HepG2 (cell line): ENCODE measurements around the gene STOM. TPM values are rescaled to one million over a fixed set of nuclear protein-coding genes. Genes with fewer than 3 reads are reported as not detected.

ENCODE experiments used
- GPBP1L1 ChIP-seq: sonication (generic); formaldehyde crosslinking; IDR thresholded peaks from 2 replicates; pipeline ENCODE4 v1.5.0; 2020; ENCODE audit warnings: mild to moderate bottlenecking, missing genetic modification reagents
- MLXIP ChIP-seq: sonication (generic); formaldehyde crosslinking; IDR thresholded peaks from 2 replicates; pipeline ENCODE4 v1.9.0; 2021; ENCODE audit warnings: missing genetic modification reagents, borderline replicate concordance
- NR0B2 ChIP-seq: sonication (generic); formaldehyde crosslinking; IDR thresholded peaks from 2 replicates; pipeline ENCODE4 v1.4.0; 2020; ENCODE audit warnings: mild to moderate bottlenecking, missing genetic modification reagents
- PTBP1 ChIP-seq: fragments of 200-400 bp; formaldehyde crosslinking; IDR thresholded peaks from 2 replicates; pipeline ENCODE4 v1.6.1; 2018; ENCODE audit warnings: low read length, low read depth; ENCODE audit not compliant: poor library complexity, severe bottlenecking
- REXO4 ChIP-seq: sonication (generic); formaldehyde crosslinking; IDR thresholded peaks from 2 replicates; pipeline ENCODE4 v1.8.0; 2022; ENCODE audit warnings: missing genetic modification reagents, mild to moderate bottlenecking, borderline replicate concordance
- ZNF382 ChIP-seq: sonication (generic); formaldehyde crosslinking; IDR thresholded peaks from 2 replicates; pipeline ENCODE4 v1.5.0; 2020; ENCODE audit warnings: missing genetic modification reagents, mild to moderate bottlenecking, borderline replicate concordance
- ZNF616 ChIP-seq: sonication (generic); formaldehyde crosslinking; IDR thresholded peaks from 2 replicates; pipeline ENCODE4 v1.5.0; 2020; ENCODE audit warnings: low read depth, mild to moderate bottlenecking, missing genetic modification reagents
- polyA plus RNA-seq, 8 experiments: library from polyadenylated mRNA; depleted of rRNA in 3 of 8; stranded (reverse) in 7 of 8; unstranded in 1 of 8; fragments of >200 nt; fragmentation: Illumina TruSeq in 4 of 8; extraction: Trizol in 4 of 8; gene quantifications; 2 replicates each; pipeline versions ENCODE4 v1.2.1 to v1.2.3, GENCODE V29; 2011 to 2016; ENCODE audit warnings: low read depth in 4 of 8, missing spikeins in 1 of 8, mixed read lengths in 1 of 8; ENCODE audit not compliant: insufficient read depth in 1 of 8
- total RNA-seq, 5 experiments: library from RNA; depleted of rRNA; stranded (reverse); fragments of >200 nt; fragmentation: Illumina TruSeq; extraction: Trizol; gene quantifications; 2 replicates each; pipeline ENCODE4 v1.2.3, GENCODE V29; 2016; ENCODE audit warnings: low read depth in 1 of 5
- TF ChIP-seq, protein P1 (sequence below): sonication (generic); formaldehyde crosslinking; IDR thresholded peaks from 2 replicates; pipeline ENCODE4 v1.4.0; 2020; ENCODE audit warnings: missing genetic modification reagents
- TF ChIP-seq, protein P2 (sequence below): sonication (generic); formaldehyde crosslinking; conservative IDR thresholded peaks from 2 replicates; pipeline ENCODE4 v1.8.0; 2022; ENCODE audit warnings: missing genetic modification reagents
- TF ChIP-seq, protein P3 (sequence below): sonication (generic); formaldehyde crosslinking; IDR thresholded peaks from 2 replicates; pipeline ENCODE4 v1.5.1; 2020; ENCODE audit warnings: missing genetic modification reagents, mild to moderate bottlenecking, borderline replicate concordance
- TF ChIP-seq, protein P4 (sequence below): sonication (generic); formaldehyde crosslinking; IDR thresholded peaks from 2 replicates; pipeline ENCODE4 v1.4.0; 2020; ENCODE audit warnings: missing genetic modification reagents

The STOM gene
- total and polyA plus RNA-seq, 2 of the 13 experiments (the other 11 are each of a cell fraction or from before 2014, with no cell fraction given) = 43.6 to 165 TPM

- TF ChIP-seq MLXIP = no peak
- TF ChIP-seq REXO4 (CRISPR knock-in tag) = no peak
- no peak for TF ChIP-seq ZNF616 (CRISPR knock-in tag)
- TF ChIP-seq, protein P1, sequence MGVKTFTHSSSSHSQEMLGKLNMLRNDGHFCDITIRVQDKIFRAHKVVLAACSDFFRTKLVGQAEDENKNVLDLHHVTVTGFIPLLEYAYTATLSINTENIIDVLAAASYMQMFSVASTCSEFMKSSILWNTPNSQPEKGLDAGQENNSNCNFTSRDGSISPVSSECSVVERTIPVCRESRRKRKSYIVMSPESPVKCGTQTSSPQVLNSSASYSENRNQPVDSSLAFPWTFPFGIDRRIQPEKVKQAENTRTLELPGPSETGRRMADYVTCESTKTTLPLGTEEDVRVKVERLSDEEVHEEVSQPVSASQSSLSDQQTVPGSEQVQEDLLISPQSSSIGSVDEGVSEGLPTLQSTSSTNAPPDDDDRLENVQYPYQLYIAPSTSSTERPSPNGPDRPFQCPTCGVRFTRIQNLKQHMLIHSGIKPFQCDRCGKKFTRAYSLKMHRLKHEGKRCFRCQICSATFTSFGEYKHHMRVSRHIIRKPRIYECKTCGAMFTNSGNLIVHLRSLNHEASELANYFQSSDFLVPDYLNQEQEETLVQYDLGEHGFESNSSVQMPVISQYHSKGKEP (CRISPR knock-in tag) = no peak
- TF ChIP-seq, protein P2, sequence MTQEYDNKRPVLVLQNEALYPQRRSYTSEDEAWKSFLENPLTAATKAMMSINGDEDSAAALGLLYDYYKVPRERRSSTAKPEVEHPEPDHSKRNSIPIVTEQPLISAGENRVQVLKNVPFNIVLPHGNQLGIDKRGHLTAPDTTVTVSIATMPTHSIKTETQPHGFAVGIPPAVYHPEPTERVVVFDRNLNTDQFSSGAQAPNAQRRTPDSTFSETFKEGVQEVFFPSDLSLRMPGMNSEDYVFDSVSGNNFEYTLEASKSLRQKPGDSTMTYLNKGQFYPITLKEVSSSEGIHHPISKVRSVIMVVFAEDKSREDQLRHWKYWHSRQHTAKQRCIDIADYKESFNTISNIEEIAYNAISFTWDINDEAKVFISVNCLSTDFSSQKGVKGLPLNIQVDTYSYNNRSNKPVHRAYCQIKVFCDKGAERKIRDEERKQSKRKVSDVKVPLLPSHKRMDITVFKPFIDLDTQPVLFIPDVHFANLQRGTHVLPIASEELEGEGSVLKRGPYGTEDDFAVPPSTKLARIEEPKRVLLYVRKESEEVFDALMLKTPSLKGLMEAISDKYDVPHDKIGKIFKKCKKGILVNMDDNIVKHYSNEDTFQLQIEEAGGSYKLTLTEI (CRISPR knock-in tag) = no peak
- no peak; the same call in 1 of the 2 replicates for TF ChIP-seq NR0B2
- no peak for TF ChIP-seq GPBP1L1
- TF ChIP-seq, protein P3, sequence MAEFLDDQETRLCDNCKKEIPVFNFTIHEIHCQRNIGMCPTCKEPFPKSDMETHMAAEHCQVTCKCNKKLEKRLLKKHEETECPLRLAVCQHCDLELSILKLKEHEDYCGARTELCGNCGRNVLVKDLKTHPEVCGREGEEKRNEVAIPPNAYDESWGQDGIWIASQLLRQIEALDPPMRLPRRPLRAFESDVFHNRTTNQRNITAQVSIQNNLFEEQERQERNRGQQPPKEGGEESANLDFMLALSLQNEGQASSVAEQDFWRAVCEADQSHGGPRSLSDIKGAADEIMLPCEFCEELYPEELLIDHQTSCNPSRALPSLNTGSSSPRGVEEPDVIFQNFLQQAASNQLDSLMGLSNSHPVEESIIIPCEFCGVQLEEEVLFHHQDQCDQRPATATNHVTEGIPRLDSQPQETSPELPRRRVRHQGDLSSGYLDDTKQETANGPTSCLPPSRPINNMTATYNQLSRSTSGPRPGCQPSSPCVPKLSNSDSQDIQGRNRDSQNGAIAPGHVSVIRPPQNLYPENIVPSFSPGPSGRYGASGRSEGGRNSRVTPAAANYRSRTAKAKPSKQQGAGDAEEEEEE = no peak
- TF ChIP-seq, protein P4, sequence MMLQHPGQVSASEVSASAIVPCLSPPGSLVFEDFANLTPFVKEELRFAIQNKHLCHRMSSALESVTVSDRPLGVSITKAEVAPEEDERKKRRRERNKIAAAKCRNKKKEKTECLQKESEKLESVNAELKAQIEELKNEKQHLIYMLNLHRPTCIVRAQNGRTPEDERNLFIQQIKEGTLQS (CRISPR knock-in tag) = 0 out of 2 replicates have a peak, but pooled peaks have one; percentile 60
- no peak for TF ChIP-seq ZNF382
- no peak for TF ChIP-seq PTBP1
Measured at GRCh38 chr9:121296213-121297127, 73.6 kb downstream of the STOM start (continued).
